K562 (cell line): Measurements from ENCODE around the gene HEMGN. TPM values are rescaled to one million over a fixed set of nuclear protein-coding genes. Genes with fewer than 3 reads are reported as not detected.
A peak's percentile ranks its signal among the peaks of the same experiment; 100 is the strongest.

ENCODE experiments used
- ARID1B ChIP-seq: fragments of 450-650 bp; IDR thresholded peaks from 2 replicates; pipeline ENCODE4 v1.6.1; 2016; ENCODE audit warnings: antibody characterized with exemption, mild to moderate bottlenecking, inconsistent platforms
- CREBBP ChIP-seq: IDR thresholded peaks from one replicate; pipeline ENCODE4 v1.6.1; 2012; ENCODE audit warnings: low read depth, mild to moderate bottlenecking, control low read depth, inconsistent platforms, low read length
- ESRRB ChIP-seq: fragments of 250-450 bp; sonication (Bioruptor Pico); IDR thresholded peaks from 2 replicates; pipeline ENCODE4 v1.5.0; 2020; ENCODE audit warnings: mild to moderate bottlenecking, moderate library complexity, borderline replicate concordance
- FOXK1 ChIP-seq: sonication (generic); formaldehyde crosslinking; IDR thresholded peaks from 2 replicates; pipeline ENCODE4 v1.8.0; 2022; ENCODE audit warnings: missing genetic modification reagents, mild to moderate bottlenecking, borderline replicate concordance
- MTA2 ChIP-seq: fragments of 450-650 bp; IDR thresholded peaks from 2 replicates; pipeline ENCODE4 v1.6.1; 2016; ENCODE audit warnings: low read depth
- NRF1 ChIP-seq, 2 experiments: fragments of 450-650 bp; IDR thresholded peaks in 1 of 2; conservative IDR thresholded peaks in 1 of 2; 2 replicates each; pipeline ENCODE4 v1.6.1; 2014; ENCODE audit warnings: mild to moderate bottlenecking in 2 of 2
- PHTF2 ChIP-seq: fragments of 250-450 bp; sonication (Bioruptor Pico); IDR thresholded peaks from 2 replicates; pipeline ENCODE4 v1.5.0; 2021; ENCODE audit warnings: mild to moderate bottlenecking
- SAFB2 ChIP-seq: fragments of 200-400 bp; formaldehyde crosslinking; IDR thresholded peaks from 2 replicates; pipeline ENCODE4 v1.6.1; 2018; ENCODE audit warnings: borderline replicate concordance, low read length, low read depth, moderate library complexity; ENCODE audit not compliant: severe bottlenecking
- SIRT6 ChIP-seq: IDR thresholded peaks from one replicate; pipeline ENCODE4 v1.6.1; 2012; ENCODE audit warnings: low read depth, mild to moderate bottlenecking, control low read depth, inconsistent platforms, low read length, moderate library complexity
- SRSF1 ChIP-seq: fragments of 200-400 bp; formaldehyde crosslinking; IDR thresholded peaks from 2 replicates; pipeline ENCODE4 v1.6.1; 2017; ENCODE audit warnings: mild to moderate bottlenecking, low read depth, low read length, moderate library complexity
- STAT5B ChIP-seq: fragments of 250-450 bp; sonication (Bioruptor Pico); IDR thresholded peaks from 2 replicates; pipeline ENCODE4 v1.8.0; 2021; ENCODE audit warnings: mild to moderate bottlenecking, inconsistent platforms
- polyA plus RNA-seq, 8 experiments: library from polyadenylated mRNA; depleted of rRNA in 4 of 8; stranded (reverse) in 5 of 8; unstranded in 3 of 8; fragments of >200 nt; fragmentation: Nextera tagmentation in 2 of 8; fragmentation: Illumina TruSeq in 1 of 8; extraction: Ambion mirVana in 2 of 8; extraction: Trizol in 1 of 8; gene quantifications; 2 replicates each; pipeline versions ENCODE4 v1.2.1 to v1.2.3, GENCODE V29; 2011 to 2014; ENCODE audit warnings: inconsistent platforms in 1 of 8, missing spikeins in 1 of 8
- total RNA-seq, 7 experiments: library from RNA; depleted of rRNA in 6 of 7; stranded (reverse); fragments of >200 nt in 6 of 7; fragmentation: Illumina TruSeq in 2 of 7; extraction: Trizol in 2 of 7; gene quantifications; 2 replicates each; pipeline versions ENCODE4 v1.2.1 to v1.2.3, GENCODE V29; 2011 to 2021; ENCODE audit warnings: low replicate concordance in 1 of 7
- TF ChIP-seq, protein P1 (sequence below): sonication (generic); formaldehyde crosslinking; IDR thresholded peaks from 2 replicates; pipeline ENCODE4 v1.8.0; 2023; ENCODE audit warnings: mild to moderate bottlenecking, missing genetic modification reagents
- TF ChIP-seq, protein P2 (sequence below): fragments of 450-650 bp; formaldehyde crosslinking; IDR thresholded peaks from 2 replicates; pipeline ENCODE4 v1.4.0; 2020; ENCODE audit warnings: mild to moderate bottlenecking, mixed read lengths
- TF ChIP-seq, protein P3 (sequence below): fragments of 200-600 bp; sonication (generic); IDR thresholded peaks from one replicate; pipeline ENCODE4 v1.6.1; 2012; ENCODE audit warnings: mild to moderate bottlenecking, low read depth, low read length, inconsistent platforms

The HEMGN gene
- total and polyA plus RNA-seq, 9 of the 15 experiments (the other 6 are each of a cell fraction or from before 2014, with no cell fraction given), result 56.3 to 258 (median 137) TPM

GRCh38 chr9:97938081-97938644 is at the start of gene HEMGN (continued):
- TF ChIP-seq ARID1B (peak; percentile 97), ESRRB (CRISPR knock-in tag) (no peak), MTA2 (peak; percentile 95), SAFB2 (no peak), SRSF1 (no peak), NRF1 (conservative IDR thresholded peaks at IDR 0.05 in 1 of 2, IDR thresholded peaks at IDR 0.05 in 1 of 2) (no peak), SIRT6 (no peak), FOXK1 (CRISPR knock-in tag) (no peak), CREBBP (no peak), STAT5B (CRISPR knock-in tag) (no peak), PHTF2 (CRISPR knock-in tag) (no peak)
- TF ChIP-seq, protein P1, sequence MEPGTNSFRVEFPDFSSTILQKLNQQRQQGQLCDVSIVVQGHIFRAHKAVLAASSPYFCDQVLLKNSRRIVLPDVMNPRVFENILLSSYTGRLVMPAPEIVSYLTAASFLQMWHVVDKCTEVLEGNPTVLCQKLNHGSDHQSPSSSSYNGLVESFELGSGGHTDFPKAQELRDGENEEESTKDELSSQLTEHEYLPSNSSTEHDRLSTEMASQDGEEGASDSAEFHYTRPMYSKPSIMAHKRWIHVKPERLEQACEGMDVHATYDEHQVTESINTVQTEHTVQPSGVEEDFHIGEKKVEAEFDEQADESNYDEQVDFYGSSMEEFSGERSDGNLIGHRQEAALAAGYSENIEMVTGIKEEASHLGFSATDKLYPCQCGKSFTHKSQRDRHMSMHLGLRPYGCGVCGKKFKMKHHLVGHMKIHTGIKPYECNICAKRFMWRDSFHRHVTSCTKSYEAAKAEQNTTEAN (CRISPR knock-in tag), result no peak
- TF ChIP-seq, protein P2, sequence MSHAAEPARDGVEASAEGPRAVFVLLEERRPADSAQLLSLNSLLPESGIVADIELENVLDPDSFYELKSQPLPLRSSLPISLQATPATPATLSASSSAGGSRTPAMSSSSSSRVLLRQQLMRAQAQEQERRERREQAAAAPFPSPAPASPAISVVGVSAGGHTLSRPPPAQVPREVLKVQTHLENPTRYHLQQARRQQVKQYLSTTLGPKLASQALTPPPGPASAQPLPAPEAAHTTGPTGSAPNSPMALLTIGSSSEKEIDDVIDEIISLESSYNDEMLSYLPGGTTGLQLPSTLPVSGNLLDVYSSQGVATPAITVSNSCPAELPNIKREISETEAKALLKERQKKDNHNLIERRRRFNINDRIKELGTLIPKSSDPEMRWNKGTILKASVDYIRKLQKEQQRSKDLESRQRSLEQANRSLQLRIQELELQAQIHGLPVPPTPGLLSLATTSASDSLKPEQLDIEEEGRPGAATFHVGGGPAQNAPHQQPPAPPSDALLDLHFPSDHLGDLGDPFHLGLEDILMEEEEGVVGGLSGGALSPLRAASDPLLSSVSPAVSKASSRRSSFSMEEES (CRISPR knock-in tag), result no peak
- TF ChIP-seq, protein P3, sequence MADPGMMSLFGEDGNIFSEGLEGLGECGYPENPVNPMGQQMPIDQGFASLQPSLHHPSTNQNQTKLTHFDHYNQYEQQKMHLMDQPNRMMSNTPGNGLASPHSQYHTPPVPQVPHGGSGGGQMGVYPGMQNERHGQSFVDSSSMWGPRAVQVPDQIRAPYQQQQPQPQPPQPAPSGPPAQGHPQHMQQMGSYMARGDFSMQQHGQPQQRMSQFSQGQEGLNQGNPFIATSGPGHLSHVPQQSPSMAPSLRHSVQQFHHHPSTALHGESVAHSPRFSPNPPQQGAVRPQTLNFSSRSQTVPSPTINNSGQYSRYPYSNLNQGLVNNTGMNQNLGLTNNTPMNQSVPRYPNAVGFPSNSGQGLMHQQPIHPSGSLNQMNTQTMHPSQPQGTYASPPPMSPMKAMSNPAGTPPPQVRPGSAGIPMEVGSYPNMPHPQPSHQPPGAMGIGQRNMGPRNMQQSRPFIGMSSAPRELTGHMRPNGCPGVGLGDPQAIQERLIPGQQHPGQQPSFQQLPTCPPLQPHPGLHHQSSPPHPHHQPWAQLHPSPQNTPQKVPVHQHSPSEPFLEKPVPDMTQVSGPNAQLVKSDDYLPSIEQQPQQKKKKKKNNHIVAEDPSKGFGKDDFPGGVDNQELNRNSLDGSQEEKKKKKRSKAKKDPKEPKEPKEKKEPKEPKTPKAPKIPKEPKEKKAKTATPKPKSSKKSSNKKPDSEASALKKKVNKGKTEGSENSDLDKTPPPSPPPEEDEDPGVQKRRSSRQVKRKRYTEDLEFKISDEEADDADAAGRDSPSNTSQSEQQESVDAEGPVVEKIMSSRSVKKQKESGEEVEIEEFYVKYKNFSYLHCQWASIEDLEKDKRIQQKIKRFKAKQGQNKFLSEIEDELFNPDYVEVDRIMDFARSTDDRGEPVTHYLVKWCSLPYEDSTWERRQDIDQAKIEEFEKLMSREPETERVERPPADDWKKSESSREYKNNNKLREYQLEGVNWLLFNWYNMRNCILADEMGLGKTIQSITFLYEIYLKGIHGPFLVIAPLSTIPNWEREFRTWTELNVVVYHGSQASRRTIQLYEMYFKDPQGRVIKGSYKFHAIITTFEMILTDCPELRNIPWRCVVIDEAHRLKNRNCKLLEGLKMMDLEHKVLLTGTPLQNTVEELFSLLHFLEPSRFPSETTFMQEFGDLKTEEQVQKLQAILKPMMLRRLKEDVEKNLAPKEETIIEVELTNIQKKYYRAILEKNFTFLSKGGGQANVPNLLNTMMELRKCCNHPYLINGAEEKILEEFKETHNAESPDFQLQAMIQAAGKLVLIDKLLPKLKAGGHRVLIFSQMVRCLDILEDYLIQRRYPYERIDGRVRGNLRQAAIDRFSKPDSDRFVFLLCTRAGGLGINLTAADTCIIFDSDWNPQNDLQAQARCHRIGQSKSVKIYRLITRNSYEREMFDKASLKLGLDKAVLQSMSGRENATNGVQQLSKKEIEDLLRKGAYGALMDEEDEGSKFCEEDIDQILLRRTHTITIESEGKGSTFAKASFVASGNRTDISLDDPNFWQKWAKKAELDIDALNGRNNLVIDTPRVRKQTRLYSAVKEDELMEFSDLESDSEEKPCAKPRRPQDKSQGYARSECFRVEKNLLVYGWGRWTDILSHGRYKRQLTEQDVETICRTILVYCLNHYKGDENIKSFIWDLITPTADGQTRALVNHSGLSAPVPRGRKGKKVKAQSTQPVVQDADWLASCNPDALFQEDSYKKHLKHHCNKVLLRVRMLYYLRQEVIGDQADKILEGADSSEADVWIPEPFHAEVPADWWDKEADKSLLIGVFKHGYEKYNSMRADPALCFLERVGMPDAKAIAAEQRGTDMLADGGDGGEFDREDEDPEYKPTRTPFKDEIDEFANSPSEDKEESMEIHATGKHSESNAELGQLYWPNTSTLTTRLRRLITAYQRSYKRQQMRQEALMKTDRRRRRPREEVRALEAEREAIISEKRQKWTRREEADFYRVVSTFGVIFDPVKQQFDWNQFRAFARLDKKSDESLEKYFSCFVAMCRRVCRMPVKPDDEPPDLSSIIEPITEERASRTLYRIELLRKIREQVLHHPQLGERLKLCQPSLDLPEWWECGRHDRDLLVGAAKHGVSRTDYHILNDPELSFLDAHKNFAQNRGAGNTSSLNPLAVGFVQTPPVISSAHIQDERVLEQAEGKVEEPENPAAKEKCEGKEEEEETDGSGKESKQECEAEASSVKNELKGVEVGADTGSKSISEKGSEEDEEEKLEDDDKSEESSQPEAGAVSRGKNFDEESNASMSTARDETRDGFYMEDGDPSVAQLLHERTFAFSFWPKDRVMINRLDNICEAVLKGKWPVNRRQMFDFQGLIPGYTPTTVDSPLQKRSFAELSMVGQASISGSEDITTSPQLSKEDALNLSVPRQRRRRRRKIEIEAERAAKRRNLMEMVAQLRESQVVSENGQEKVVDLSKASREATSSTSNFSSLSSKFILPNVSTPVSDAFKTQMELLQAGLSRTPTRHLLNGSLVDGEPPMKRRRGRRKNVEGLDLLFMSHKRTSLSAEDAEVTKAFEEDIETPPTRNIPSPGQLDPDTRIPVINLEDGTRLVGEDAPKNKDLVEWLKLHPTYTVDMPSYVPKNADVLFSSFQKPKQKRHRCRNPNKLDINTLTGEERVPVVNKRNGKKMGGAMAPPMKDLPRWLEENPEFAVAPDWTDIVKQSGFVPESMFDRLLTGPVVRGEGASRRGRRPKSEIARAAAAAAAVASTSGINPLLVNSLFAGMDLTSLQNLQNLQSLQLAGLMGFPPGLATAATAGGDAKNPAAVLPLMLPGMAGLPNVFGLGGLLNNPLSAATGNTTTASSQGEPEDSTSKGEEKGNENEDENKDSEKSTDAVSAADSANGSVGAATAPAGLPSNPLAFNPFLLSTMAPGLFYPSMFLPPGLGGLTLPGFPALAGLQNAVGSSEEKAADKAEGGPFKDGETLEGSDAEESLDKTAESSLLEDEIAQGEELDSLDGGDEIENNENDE, result no peak
